HFFc6 (cell line): ENCODE data around the gene KCNIP4. TPM values are rescaled to one million over a fixed set of nuclear protein-coding genes. Genes with fewer than 3 reads are reported as not detected.

ENCODE experiments used
- DNase-seq: peaks from one replicate; pipeline ENCODE4 v3.0.0-alpha.2; 2018
- H3K27ac Mint-ChIP-seq: 2 replicates; pipeline ENCODE4 v1.8.0; 2020; ENCODE audit warnings: mild to moderate bottlenecking, mixed read lengths
- H3K27me3 Mint-ChIP-seq: 2 replicates; pipeline ENCODE4 v1.8.0; 2021; ENCODE audit warnings: mild to moderate bottlenecking, moderate library complexity, mixed read lengths; ENCODE audit not compliant: insufficient read depth
- H3K36me3 Mint-ChIP-seq: 2 replicates; pipeline ENCODE4 v1.8.0; 2021; ENCODE audit warnings: low read depth, mixed read lengths
- H3K4me1 Mint-ChIP-seq: 2 replicates; pipeline ENCODE4 v1.8.0; 2020; ENCODE audit warnings: low read depth, mixed read lengths
- H3K4me3 Mint-ChIP-seq: 2 replicates; pipeline ENCODE4 v1.8.0; 2020; ENCODE audit warnings: mild to moderate bottlenecking, moderate library complexity, mixed read lengths
- H3K9me3 Mint-ChIP-seq: 2 replicates; pipeline ENCODE4 v1.8.0; 2020; ENCODE audit warnings: mild to moderate bottlenecking, mixed read lengths
- CTCF ChIP-seq: fragments of 200-600 bp; sonication (generic); IDR thresholded peaks from 2 replicates; pipeline ENCODE4 v1.5.0; 2021; ENCODE audit warnings: antibody characterized with exemption, mild to moderate bottlenecking
- total RNA-seq, 6 experiments: library from RNA; stranded (reverse); fragmentation: NEBNext Ultra II Directional; extraction: Animal tissue kit (Norgen Biotek cat#: 25700); gene quantifications; 2 replicates in 1 of 6; 3 replicates in 5 of 6; pipeline ENCODE4 v1.2.3, GENCODE V29; 2021

The KCNIP4 gene
- total RNA-seq, 6 experiments from 2014 or later = not detected

GRCh38 chr4:21041708-21042107 lies 906.9 kb downstream of the KCNIP4 start:
- no peaks in the 10 kb centered on the region for H3K4me1 Mint-ChIP-seq
- no peak for DNase-seq
- H3K27me3 Mint-ChIP-seq = no peaks in the 10 kb centered on the region
- no peak overlapping the region for H3K4me3 Mint-ChIP-seq
- no peak overlapping the region for H3K27ac Mint-ChIP-seq
- peaks cover 22% of the 10 kb centered on the region; the same call in 1 of the 2 replicates for H3K9me3 Mint-ChIP-seq
- no peak for TF ChIP-seq CTCF
- no peaks in the 10 kb centered on the region for H3K36me3 Mint-ChIP-seq

GRCh38 chr4:21034728-21035127 lies 913.8 kb downstream of the KCNIP4 start:
- Mint-ChIP-seq H3K27ac (no peak overlapping the region), H3K36me3 (no peaks in the 10 kb centered on the region; the same call in 1 of the 2 replicates), H3K4me3 (no peak overlapping the region), H3K9me3 (peaks cover 17% of the 10 kb centered on the region), H3K27me3 (no peaks in the 10 kb centered on the region), H3K4me1 (no peaks in the 10 kb centered on the region)
- no peak for DNase-seq
- no peak for TF ChIP-seq CTCF

- Mint-ChIP-seq H3K36me3 (no peaks in the 10 kb centered on the region; the same call in 1 of the 2 replicates), H3K27ac (no peak overlapping the region), H3K27me3 (no peaks in the 10 kb centered on the region), H3K9me3 (peaks cover 7% of the 10 kb centered on the region), H3K4me3 (no peak overlapping the region), H3K4me1 (no peaks in the 10 kb centered on the region)
- no peak for DNase-seq
- TF ChIP-seq CTCF = no peak
Observed at GRCh38 chr4:21032089-21032645, 916.4 kb downstream of the KCNIP4 start.

- no peak for DNase-seq
- Mint-ChIP-seq H3K27me3 (no peaks in the 10 kb centered on the region), H3K9me3 (peaks cover 9% of the 10 kb centered on the region)
Observed at GRCh38 chr4:21018817-21019216, 929.8 kb downstream of the KCNIP4 start.

GRCh38 chr4:21013501-21013900 lies 935.1 kb downstream of the KCNIP4 start:
- no peak for DNase-seq
- Mint-ChIP-seq H3K36me3 (no peaks in the 10 kb centered on the region), H3K4me3 (no peak overlapping the region), H3K4me1 (peaks cover 6% of the 10 kb centered on the region; the same call in 1 of the 2 replicates), H3K27me3 (no peaks in the 10 kb centered on the region), H3K9me3 (peaks cover 13% of the 10 kb centered on the region), H3K27ac (no peak overlapping the region)
- TF ChIP-seq CTCF = no peak

More at GRCh38 chr4:21018817-21019216, 929.8 kb downstream of the KCNIP4 start:
- Mint-ChIP-seq H3K27ac (no peak overlapping the region), H3K36me3 (no peaks in the 10 kb centered on the region), H3K4me3 (no peak overlapping the region), H3K4me1 (no peaks in the 10 kb centered on the region)
- TF ChIP-seq CTCF = no peak
